ENCODE measurements around the gene ACTN3.
A peak's percentile ranks its signal among the peaks of the same experiment; 100 is the strongest.
"Not testable (repeated sequence)": the region's sequence is repeated elsewhere in the genome, so short reads cannot be mapped to it uniquely, and the experiment has no call there.

ACTN3 gene

GRCh38 chr11:66543263-66544107, 3.2 kb upstream of the ACTN3 start:
- H3K4me3 ChIP-seq (ENCODE audit: low read depth, low read length) = no peak overlapping the region

GRCh38 chr11:66544952-66545351, 1.8 kb upstream of the ACTN3 start:
- H3K27ac ChIP-seq = not testable (repeated sequence)

More at GRCh38 chr11:66543263-66544107, 3.2 kb upstream of the ACTN3 start:
- H3K9ac ChIP-seq = no peak overlapping the region
- no peaks in the 10 kb centered on the region for H3K79me2 ChIP-seq
- no peak overlapping the region for H3K27ac ChIP-seq
- H3K9me3 ChIP-seq (ENCODE audit: control insufficient read depth, low read length) = no peaks in the 10 kb centered on the region
- peaks cover 6% of the 10 kb centered on the region for H3K4me1 ChIP-seq
- no peaks in the 10 kb centered on the region for H3K27me3 ChIP-seq (ENCODE audit: control insufficient read depth, insufficient read depth, low read length)
- no peak overlapping the region for H3K4me2 ChIP-seq (ENCODE audit: low read length)
- no peak for TF ChIP-seq CTCF (IDR thresholded peaks at IDR 0.05)
- H3K36me3 ChIP-seq (ENCODE audit: control insufficient read depth, insufficient read depth, low read length) = no peaks in the 10 kb centered on the region
- no peak overlapping the region for H2AFZ ChIP-seq

GRCh38 chr11:66545701-66546367, 869 bp upstream of the ACTN3 start, which contains the start of gene ZDHHC24:
Gene ZDHHC24, minus strand, starts transcription at chr11:66546048. Its CDS starts 45 bp downstream, at chr11:66546003.
- TF ChIP-seq CTCF (IDR thresholded peaks at IDR 0.05) = no peak
- no peaks in the 10 kb centered on the region for H3K9me3 ChIP-seq (ENCODE audit: control insufficient read depth, low read length)

More at GRCh38 chr11:66544952-66545351, 1.8 kb upstream of the ACTN3 start:
- Histone ChIP-seq H3K4me3 (ENCODE audit: low read depth, low read length) (peak overlapping the region; percentile 61), H3K4me2 (ENCODE audit: low read length) (peak overlapping the region; percentile 87)
- not testable (repeated sequence) for H3K27me3 ChIP-seq (ENCODE audit: control insufficient read depth, insufficient read depth, low read length); H3K36me3 ChIP-seq (ENCODE audit: control insufficient read depth, insufficient read depth, low read length); H3K9ac ChIP-seq; H3K9me3 ChIP-seq (ENCODE audit: control insufficient read depth, low read length); H2AFZ ChIP-seq; H3K4me1 ChIP-seq; H3K79me2 ChIP-seq

GRCh38 chr11:66546966-66547661, 411 bp downstream of the ACTN3 start:
- Histone ChIP-seq H3K27me3 (ENCODE audit: control insufficient read depth, insufficient read depth, low read length) (no peaks in the 10 kb centered on the region), H2AFZ (peak overlapping the region; percentile 87), H3K79me2 (no peaks in the 10 kb centered on the region), H3K9ac (no peak overlapping the region), H3K36me3 (ENCODE audit: control insufficient read depth, insufficient read depth, low read length) (no peaks in the 10 kb centered on the region), H3K27ac (peak overlapping the region; percentile 4), H3K4me1 (peaks cover 6% of the 10 kb centered on the region), H3K4me2 (ENCODE audit: low read length) (no peak overlapping the region), H3K9me3 (ENCODE audit: control insufficient read depth, low read length) (no peaks in the 10 kb centered on the region), H3K4me3 (ENCODE audit: low read depth, low read length) (no peak overlapping the region)
- TF ChIP-seq CTCF (IDR thresholded peaks at IDR 0.05) = no peak

More at GRCh38 chr11:66545701-66546367, 869 bp upstream of the ACTN3 start, which contains the start of gene ZDHHC24:
- peak within 1 kb of the TSS; percentile 61 for H3K4me3 ChIP-seq (ENCODE audit: low read depth, low read length)
- peak within 1 kb of the TSS; percentile 61 for H3K9ac ChIP-seq
- no peaks in the 10 kb centered on the region for H3K27me3 ChIP-seq (ENCODE audit: control insufficient read depth, insufficient read depth, low read length)
- H3K4me2 ChIP-seq (ENCODE audit: low read length) = peak within 1 kb of the TSS; percentile 87
- H3K4me1 ChIP-seq = peaks cover 6% of the 10 kb centered on the region
- peak within 1 kb of the TSS; percentile 51 for H3K27ac ChIP-seq
- H3K79me2 ChIP-seq = no peaks in the 10 kb centered on the region
- no peaks in the 10 kb centered on the region for H3K36me3 ChIP-seq (ENCODE audit: control insufficient read depth, insufficient read depth, low read length)
- peak within 1 kb of the TSS; percentile 87 for H2AFZ ChIP-seq

GRCh38 chr11:66547662-66548009, 933 bp downstream of the ACTN3 start:
- Histone ChIP-seq H3K9ac (no peak overlapping the region), H3K27ac (peak overlapping the region; percentile 4), H3K27me3 (ENCODE audit: control insufficient read depth, insufficient read depth, low read length) (no peaks in the 10 kb centered on the region), H3K4me2 (ENCODE audit: low read length) (no peak overlapping the region), H3K79me2 (no peaks in the 10 kb centered on the region), H3K4me3 (ENCODE audit: low read depth, low read length) (no peak overlapping the region), H2AFZ (peak overlapping the region; percentile 53), H3K9me3 (ENCODE audit: control insufficient read depth, low read length) (no peaks in the 10 kb centered on the region), H3K4me1 (peaks cover 6% of the 10 kb centered on the region), H3K36me3 (ENCODE audit: control insufficient read depth, insufficient read depth, low read length) (no peaks in the 10 kb centered on the region)
- no peak for TF ChIP-seq CTCF (IDR thresholded peaks at IDR 0.05)

All from parathyroid adenoma (tissue), 2 donors.